Trophoblast cell (in vitro differentiated cells and primary cell): ENCODE results near the gene GIMAP5.
"Not testable (repeated sequence)": the region's sequence is repeated elsewhere in the genome, so short reads cannot be mapped to it uniquely, and the experiment has no call there.

Source experiments
- DNase-seq, 2 donors: peaks; one replicate each; pipeline ENCODE4 v3.0.0-alpha.2; 2016
- H2AFZ ChIP-seq: 2 replicates; pipeline ENCODE4 v1.6.1; 2013; ENCODE audit warnings: low read length, moderate library complexity, mild to moderate bottlenecking; ENCODE audit not compliant: insufficient read depth, poor library complexity
- H2AK5ac ChIP-seq: 2 replicates; pipeline ENCODE4 v1.6.1; 2013; ENCODE audit warnings: mild to moderate bottlenecking, low read length
- H2BK120ac ChIP-seq: 2 replicates; pipeline ENCODE4 v1.6.1; 2013; ENCODE audit warnings: low read length, mild to moderate bottlenecking, moderate library complexity; ENCODE audit not compliant: insufficient read depth, poor library complexity
- H2BK12ac ChIP-seq: 2 replicates; pipeline ENCODE4 v1.6.1; 2013; ENCODE audit warnings: mild to moderate bottlenecking, low read length, moderate library complexity
- H2BK5ac ChIP-seq: 2 replicates; pipeline ENCODE4 v1.6.1; 2013; ENCODE audit warnings: low read length, low read depth, moderate library complexity, mild to moderate bottlenecking; ENCODE audit not compliant: poor library complexity
- H3K14ac ChIP-seq: 2 replicates; pipeline ENCODE4 v1.6.1; 2013; ENCODE audit warnings: mild to moderate bottlenecking, low read length
- H3K18ac ChIP-seq: 2 replicates; pipeline ENCODE4 v1.6.1; 2013; ENCODE audit warnings: mild to moderate bottlenecking, low read length
- H3K23ac ChIP-seq: 2 replicates; pipeline ENCODE4 v1.6.1; 2013; ENCODE audit warnings: low read length
- H3K27ac ChIP-seq: 2 replicates; pipeline ENCODE4 v1.5.1; 2013; ENCODE audit warnings: low read depth, mild to moderate bottlenecking, inconsistent platforms, low read length, moderate library complexity
- H3K27me3 ChIP-seq: 2 replicates; pipeline ENCODE4 v1.6.1; 2013; ENCODE audit warnings: inconsistent platforms, mild to moderate bottlenecking, low read length, moderate library complexity; ENCODE audit not compliant: insufficient read depth
- H3K36me3 ChIP-seq, 2 experiments: 1 replicate in 1 of 2; 2 replicates in 1 of 2; pipeline ENCODE4 v1.6.1; 2013; ENCODE audit warnings: low read length in 2 of 2, mild to moderate bottlenecking in 2 of 2, moderate library complexity in 1 of 2; ENCODE audit not compliant: insufficient read depth in 2 of 2, control insufficient read depth in 1 of 2
- H3K4ac ChIP-seq: 2 replicates; pipeline ENCODE4 v1.6.1; 2013; ENCODE audit warnings: low read depth, mild to moderate bottlenecking, low read length, moderate library complexity
- H3K4me1 ChIP-seq, 2 experiments: 1 replicate in 1 of 2; 2 replicates in 1 of 2; pipeline ENCODE4 v1.6.1; 2013; ENCODE audit warnings: low read length in 2 of 2, mild to moderate bottlenecking in 2 of 2, moderate library complexity in 1 of 2; ENCODE audit not compliant: insufficient read depth in 2 of 2, control insufficient read depth in 1 of 2
- H3K4me2 ChIP-seq: 2 replicates; pipeline ENCODE4 v1.6.1; 2013; ENCODE audit warnings: inconsistent platforms, mild to moderate bottlenecking, low read length, moderate library complexity
- H3K4me3 ChIP-seq: 2 replicates; pipeline ENCODE4 v1.5.1; 2013; ENCODE audit warnings: mild to moderate bottlenecking, low read depth, low read length, inconsistent platforms
- H3K79me1 ChIP-seq: one replicate; pipeline ENCODE4 v1.6.1; 2013; ENCODE audit warnings: low read length
- H3K79me2 ChIP-seq: 2 replicates; pipeline ENCODE4 v1.6.1; 2013; ENCODE audit warnings: low read length, mild to moderate bottlenecking; ENCODE audit not compliant: control insufficient read depth, insufficient read depth, poor library complexity
- H3K9ac ChIP-seq: 2 replicates; pipeline ENCODE4 v1.6.1; 2013; ENCODE audit warnings: mild to moderate bottlenecking, low read length
- H3K9me3 ChIP-seq: 2 replicates; pipeline ENCODE4 v1.6.1; 2013; ENCODE audit warnings: low read depth, mild to moderate bottlenecking, control low read depth, inconsistent platforms, low read length; ENCODE audit not compliant: insufficient read depth
- H4K12ac ChIP-seq: 2 replicates; pipeline ENCODE4 v1.6.1; 2013; ENCODE audit warnings: low read depth, mild to moderate bottlenecking, low read length, moderate library complexity
- H4K8ac ChIP-seq: 2 replicates; pipeline ENCODE4 v1.6.1; 2013; ENCODE audit warnings: low read depth, mild to moderate bottlenecking, low read length, moderate library complexity
- H4K91ac ChIP-seq: one replicate; pipeline ENCODE4 v1.6.1; 2013; ENCODE audit warnings: low read depth, mild to moderate bottlenecking, low read length, moderate library complexity
- WGBS: extraction: QIAGEN DNeasy Blood & Tissue Kit; methylation state at CpG from one replicate; pipeline ENCODE4 v1.1.7; 2013; ENCODE audit warnings: missing lambda C conversion rate; ENCODE audit not compliant: insufficient read length, insufficient coverage; ENCODE audit errors: extremely low coverage; 5-methylcytosine and 5-hydroxymethylcytosine counted together

The GIMAP5 gene

GRCh38 chr7:150759479-150759878 is 22.3 kb downstream of the GIMAP5 start:
- H3K79me2 ChIP-seq = no peaks in the 10 kb centered on the region
- no peak overlapping the region for H4K8ac ChIP-seq
- no peak overlapping the region for H3K4ac ChIP-seq
- no peak overlapping the region for H2BK5ac ChIP-seq
- H3K9ac ChIP-seq = no peak overlapping the region
- no peak overlapping the region for H2BK120ac ChIP-seq
- H2AFZ ChIP-seq = no peak overlapping the region
- H2BK12ac ChIP-seq = no peak overlapping the region
- H3K4me3 ChIP-seq = no peak overlapping the region
- no peaks in the 10 kb centered on the region for H3K79me1 ChIP-seq
- no peak overlapping the region for H2AK5ac ChIP-seq
- H3K14ac ChIP-seq = no peak overlapping the region
- H3K27ac ChIP-seq = no peak overlapping the region
- no peaks in the 10 kb centered on the region for H3K9me3 ChIP-seq
- H3K18ac ChIP-seq = no peak overlapping the region
- no peak overlapping the region for H4K91ac ChIP-seq
- no peaks in the 10 kb centered on the region for H3K4me1 ChIP-seq
- H4K12ac ChIP-seq = no peak overlapping the region
- no peaks in the 10 kb centered on the region for H3K36me3 ChIP-seq
- no peak overlapping the region for H3K4me2 ChIP-seq
- H3K27me3 ChIP-seq = no peaks in the 10 kb centered on the region
- H3K23ac ChIP-seq = no peak overlapping the region
- WGBS = no CpG with 5 or more reads among the region's 1 CpG
- no peak for DNase-seq

GRCh38 chr7:150766334-150766709 is 29.1 kb downstream of the GIMAP5 start:
- no peak overlapping the region for H2BK12ac ChIP-seq
- H3K4me3 ChIP-seq = no peak overlapping the region
- no peaks in the 10 kb centered on the region for H3K36me3 ChIP-seq
- no peak overlapping the region for H2AK5ac ChIP-seq
- no peaks in the 10 kb centered on the region for H3K9me3 ChIP-seq
- H2AFZ ChIP-seq = no peak overlapping the region
- no peaks in the 10 kb centered on the region for H3K79me2 ChIP-seq
- H4K8ac ChIP-seq = no peak overlapping the region
- no peak overlapping the region for H3K4me2 ChIP-seq
- no peak overlapping the region for H3K18ac ChIP-seq
- no peak overlapping the region for H4K91ac ChIP-seq
- no peak for DNase-seq
- no peaks in the 10 kb centered on the region for H3K27me3 ChIP-seq
- H3K14ac ChIP-seq = no peak overlapping the region
- H2BK5ac ChIP-seq = no peak overlapping the region
- H4K12ac ChIP-seq = no peak overlapping the region
- H3K4me1 ChIP-seq = no peaks in the 10 kb centered on the region
- no peak overlapping the region for H3K9ac ChIP-seq
- H3K23ac ChIP-seq = no peak overlapping the region
- H2BK120ac ChIP-seq = no peak overlapping the region
- H3K79me1 ChIP-seq = no peaks in the 10 kb centered on the region
- no peak overlapping the region for H3K4ac ChIP-seq
- no peak overlapping the region for H3K27ac ChIP-seq

GRCh38 chr7:150769768-150770167 is 32.5 kb downstream of the GIMAP5 start:
- no peak overlapping the region for H3K4me3 ChIP-seq
- H2BK5ac ChIP-seq = no peak overlapping the region
- WGBS = no CpG with 5 or more reads among the region's 4 CpGs
- H3K9me3 ChIP-seq = no peaks in the 10 kb centered on the region
- H3K18ac ChIP-seq = no peak overlapping the region
- H2AFZ ChIP-seq = no peak overlapping the region
- H3K27ac ChIP-seq = no peak overlapping the region
- no peak for DNase-seq
- no peak overlapping the region for H4K8ac ChIP-seq
- H4K12ac ChIP-seq = no peak overlapping the region
- no peaks in the 10 kb centered on the region for H3K4me1 ChIP-seq
- H3K14ac ChIP-seq = no peak overlapping the region
- H2BK12ac ChIP-seq = no peak overlapping the region
- no peak overlapping the region for H3K9ac ChIP-seq
- H3K27me3 ChIP-seq = no peaks in the 10 kb centered on the region
- no peak overlapping the region for H2BK120ac ChIP-seq
- no peaks in the 10 kb centered on the region for H3K79me1 ChIP-seq
- no peaks in the 10 kb centered on the region for H3K36me3 ChIP-seq
- no peak overlapping the region for H2AK5ac ChIP-seq
- H3K4ac ChIP-seq = no peak overlapping the region
- H3K79me2 ChIP-seq = no peaks in the 10 kb centered on the region
- H4K91ac ChIP-seq = no peak overlapping the region
- no peak overlapping the region for H3K4me2 ChIP-seq
- no peak overlapping the region for H3K23ac ChIP-seq

GRCh38 chr7:150774131-150774530 is 36.9 kb downstream of the GIMAP5 start:
- not testable (repeated sequence) for H2BK5ac ChIP-seq, H3K27me3 ChIP-seq, H4K8ac ChIP-seq, H2AFZ ChIP-seq, H4K91ac ChIP-seq, H3K79me1 ChIP-seq, DNase-seq, H4K12ac ChIP-seq, H3K4ac ChIP-seq, H2AK5ac ChIP-seq, H3K79me2 ChIP-seq, H3K9me3 ChIP-seq, H2BK12ac ChIP-seq, H3K4me2 ChIP-seq, H3K14ac ChIP-seq, H2BK120ac ChIP-seq, H3K18ac ChIP-seq, H3K4me3 ChIP-seq, H3K4me1 ChIP-seq, H3K23ac ChIP-seq, H3K36me3 ChIP-seq, H3K9ac ChIP-seq, H3K27ac ChIP-seq
- no CpG with 5 or more reads among the region's 1 CpG for WGBS
